ENCODE measurements around the gene C3orf49.

DNA sequence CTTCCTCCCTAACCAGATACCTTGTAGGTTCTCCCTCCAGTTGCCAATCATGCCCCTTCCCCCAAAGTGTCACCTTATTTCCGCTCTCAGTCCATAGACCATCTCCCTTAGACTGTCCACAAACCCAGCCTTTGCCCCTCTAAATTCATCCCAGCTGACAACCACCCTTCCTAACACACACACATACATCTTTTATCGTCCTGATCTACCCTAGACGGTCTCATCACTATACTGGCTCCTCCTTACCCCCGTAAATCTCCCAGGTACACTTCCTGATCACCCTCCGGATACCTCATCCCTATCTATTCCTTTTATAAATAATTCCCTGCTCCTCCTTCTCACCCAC is 43.7 kb downstream of the C3orf49 start:
- TF ChIP-seq, protein P1, sequence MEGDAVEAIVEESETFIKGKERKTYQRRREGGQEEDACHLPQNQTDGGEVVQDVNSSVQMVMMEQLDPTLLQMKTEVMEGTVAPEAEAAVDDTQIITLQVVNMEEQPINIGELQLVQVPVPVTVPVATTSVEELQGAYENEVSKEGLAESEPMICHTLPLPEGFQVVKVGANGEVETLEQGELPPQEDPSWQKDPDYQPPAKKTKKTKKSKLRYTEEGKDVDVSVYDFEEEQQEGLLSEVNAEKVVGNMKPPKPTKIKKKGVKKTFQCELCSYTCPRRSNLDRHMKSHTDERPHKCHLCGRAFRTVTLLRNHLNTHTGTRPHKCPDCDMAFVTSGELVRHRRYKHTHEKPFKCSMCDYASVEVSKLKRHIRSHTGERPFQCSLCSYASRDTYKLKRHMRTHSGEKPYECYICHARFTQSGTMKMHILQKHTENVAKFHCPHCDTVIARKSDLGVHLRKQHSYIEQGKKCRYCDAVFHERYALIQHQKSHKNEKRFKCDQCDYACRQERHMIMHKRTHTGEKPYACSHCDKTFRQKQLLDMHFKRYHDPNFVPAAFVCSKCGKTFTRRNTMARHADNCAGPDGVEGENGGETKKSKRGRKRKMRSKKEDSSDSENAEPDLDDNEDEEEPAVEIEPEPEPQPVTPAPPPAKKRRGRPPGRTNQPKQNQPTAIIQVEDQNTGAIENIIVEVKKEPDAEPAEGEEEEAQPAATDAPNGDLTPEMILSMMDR (IDR thresholded peaks at IDR 0.05), result no peak
- no peak for TF ChIP-seq EZH2phosphoT487 (IDR thresholded peaks at IDR 0.05)
